ENCODE results near the gene RAD50.

GRCh38 chr5:132592521-132592920 is 35.7 kb downstream of the RAD50 start:
- TF ChIP-seq POLR2A (IDR thresholded peaks at IDR 0.05) (no peak), CTCF (IDR thresholded peaks at IDR 0.05) (no peak), POLR2AphosphoS5 (IDR thresholded peaks at IDR 0.05) (no peak)
